Peyer's patch (tissue), 4 donors: Measurements from ENCODE around the gene RAPGEF2. TPM values are rescaled to one million over a fixed set of nuclear protein-coding genes. Genes with fewer than 3 reads are reported as not detected.

Experiments used
- DNase-seq, 3 donors: peaks; one replicate each; pipeline ENCODE4 v3.0.0-alpha.2; 2017 to 2019
- H3K27ac ChIP-seq, 4 donors: fragments of 200-600 bp; sonication (generic); one replicate each; pipeline ENCODE4 v1.5.1; 2016 to 2019
- H3K27me3 ChIP-seq, 2 donors: fragments of 200-600 bp; sonication (generic); one replicate each; pipeline ENCODE4 v1.5.1; 2019
- H3K36me3 ChIP-seq, 3 donors: fragments of 200-600 bp; sonication (generic); one replicate each; pipeline ENCODE4 v1.5.1; 2016 to 2019
- H3K4me1 ChIP-seq, 4 donors: fragments of 200-600 bp; sonication (generic); one replicate each; pipeline ENCODE4 v1.5.1; 2016 to 2019
- H3K4me3 ChIP-seq, 4 donors: fragments of 200-600 bp; sonication (generic); 1 replicate in 3 of 4; 2 replicates in 1 of 4; pipeline ENCODE4 v1.5.1; 2016 to 2019; ENCODE audit warnings: mild to moderate bottlenecking in 1 of 4
- H3K9me3 ChIP-seq, 4 donors: fragments of 200-600 bp; sonication (generic); one replicate each; pipeline ENCODE4 v1.5.1; 2016 to 2019; ENCODE audit warnings: mild to moderate bottlenecking in 1 of 4
- CTCF ChIP-seq, 6 experiments: fragments of 450-650 bp in 4 of 6; fragments of 200-600 bp in 2 of 6; sonication (generic) in 1 of 6; IDR thresholded peaks; one replicate each; pipeline ENCODE4 v1.5.1; 2017 to 2019; ENCODE audit warnings: antibody characterized with exemption in 6 of 6, mild to moderate bottlenecking in 3 of 6, moderate library complexity in 1 of 6
- POLR2A ChIP-seq, 2 donors: fragments of 450-650 bp; IDR thresholded peaks; one replicate each; pipeline ENCODE4 v1.5.1; 2017; ENCODE audit warnings: antibody characterized with exemption in 2 of 2, mild to moderate bottlenecking in 2 of 2, moderate library complexity in 2 of 2
- small RNA-seq, 2 donors: library from RNA; depleted of rRNA; stranded (forward); fragments of <200 nt; gene quantifications; one replicate each; pipeline ENCODE3, GENCODE V24; 2016
- total RNA-seq, 4 donors: library from RNA; depleted of rRNA; stranded (reverse); fragments of >200 nt; gene quantifications; one replicate each; pipeline ENCODE4 v1.1.0, GENCODE V29; 2016

Gene RAPGEF2
- total RNA-seq, 4 donors from 2014 or later: 30.1 to 81.7 (median 41.4) TPM

- H3K4me3 ChIP-seq: no peak overlapping the region
Measured at GRCh38 chr4:159400558-159401225, 297.8 kb downstream of the RAPGEF2 start.

GRCh38 chr4:159401226-159401712, 298.4 kb downstream of the RAPGEF2 start:
- Histone ChIP-seq H3K36me3 (no peaks in the 10 kb centered on the region), H3K9me3 (no peaks in the 10 kb centered on the region), H3K4me1 (peaks cover 0 to 5% (median 0%) of the 10 kb centered on the region in 4 donors), H3K27ac (no peak overlapping the region), H3K4me3 (no peak overlapping the region), H3K27me3 (no peaks in the 10 kb centered on the region)
- DNase-seq: no peak
- TF ChIP-seq POLR2A (IDR thresholded peaks at IDR 0.05) (no peak), CTCF (IDR thresholded peaks at IDR 0.05) (no peak)

More at GRCh38 chr4:159400558-159401225, 297.8 kb downstream of the RAPGEF2 start:
- Histone ChIP-seq H3K27me3 (no peaks in the 10 kb centered on the region), H3K4me1 (peaks cover 0 to 5% (median 0%) of the 10 kb centered on the region in 4 donors), H3K36me3 (no peaks in the 10 kb centered on the region), H3K9me3 (no peaks in the 10 kb centered on the region), H3K27ac (no peak overlapping the region)
- no peak for DNase-seq
- no peak for TF ChIP-seq POLR2A (IDR thresholded peaks at IDR 0.05)
- no peak for TF ChIP-seq CTCF (IDR thresholded peaks at IDR 0.05)

- TF ChIP-seq POLR2A (IDR thresholded peaks at IDR 0.05) (no peak), CTCF (IDR thresholded peaks at IDR 0.05) (no peak)
- Histone ChIP-seq H3K27ac (no peak overlapping the region), H3K27me3 (no peaks in the 10 kb centered on the region), H3K36me3 (no peaks in the 10 kb centered on the region), H3K4me1 (peaks cover 0 to 5% (median 0%) of the 10 kb centered on the region in 4 donors), H3K4me3 (no peak overlapping the region), H3K9me3 (no peaks in the 10 kb centered on the region)
- no peak for DNase-seq
Measured at GRCh38 chr4:159401791-159402380, 299.0 kb downstream of the RAPGEF2 start.

Small RNA genes within 50 kb of the gene (small RNA-seq; reads per million reads assigned to genes)
- gene AC074344.1: 0 reads per million in 2 donors
- 0 reads per million in 2 donors for gene MIR3688-1
- gene RF00019: 0 reads per million in 2 donors
